ENCODE measurements around the gene KATNAL1. TPM values are rescaled to one million over a fixed set of nuclear protein-coding genes. Genes with fewer than 3 reads are reported as not detected.
"Not testable (repeated sequence)": the region's sequence is repeated elsewhere in the genome, so short reads cannot be mapped to it uniquely, and the experiment has no call there.

Gene KATNAL1
- total RNA-seq, 2 donors from 2014 or later, result 9.6 to 22.4 TPM

DNA sequence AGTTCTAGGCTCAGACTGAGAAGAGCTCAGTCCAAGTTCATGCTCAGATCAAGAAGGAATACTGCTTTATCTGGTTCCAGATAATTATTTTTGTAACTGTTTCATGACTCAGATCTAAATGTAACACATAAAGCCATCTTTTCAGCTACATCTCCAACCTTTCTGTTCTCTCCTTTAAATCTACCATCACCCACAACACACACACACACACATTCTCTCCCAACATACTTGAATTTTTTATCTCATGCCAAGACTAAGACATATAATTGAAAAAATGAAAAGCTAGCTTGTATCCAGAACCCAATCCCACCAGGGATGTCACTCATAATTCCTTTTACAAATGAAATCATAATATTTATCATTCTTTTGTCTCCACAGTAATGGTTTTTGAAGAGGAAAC, 7.6 kb downstream of the KATNAL1 start:
- Mint-ChIP-seq H3K27ac (no peak overlapping the region), H3K36me3 (no peaks in the 10 kb centered on the region), H3K4me3 (no peak overlapping the region), H3K9me3 (no peaks in the 10 kb centered on the region), H3K27me3 (no peaks in the 10 kb centered on the region), H3K4me1 (ENCODE audit: low read depth in 2 of 2) (peaks cover 0 to 10% of the 10 kb centered on the region in 2 donors)
- DNase-seq (ENCODE audit: low spot score), result no peak
- ATAC-seq, result no peak

DNA sequence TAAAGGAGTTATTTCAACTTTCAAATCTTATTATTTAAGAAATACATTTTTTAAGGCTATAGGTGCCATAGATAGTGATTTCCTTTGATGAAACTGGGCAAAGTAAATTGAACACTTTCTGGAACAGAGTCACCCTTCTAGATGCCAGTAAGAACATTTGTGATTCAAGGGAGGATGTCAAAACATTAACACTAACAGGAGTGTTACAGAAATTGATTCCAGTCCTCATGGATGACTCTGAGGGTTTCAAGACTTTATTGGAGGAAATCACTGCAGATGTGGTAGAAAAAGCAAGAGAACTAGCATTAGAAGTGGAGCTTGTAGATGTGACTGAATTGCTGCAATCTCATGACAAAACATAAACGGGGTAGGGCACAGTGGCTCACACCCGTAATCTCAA, 12.2 kb downstream of the KATNAL1 start:
- H3K4me3 Mint-ChIP-seq, result no peak overlapping the region
- no peaks in the 10 kb centered on the region for H3K9me3 Mint-ChIP-seq
- ATAC-seq (no peak), DNase-seq (ENCODE audit: low spot score) (no peak)
- no peaks in the 10 kb centered on the region for H3K36me3 Mint-ChIP-seq
- no peak overlapping the region for H3K27ac Mint-ChIP-seq
- peaks cover 6 to 14% of the 10 kb centered on the region in 2 donors for H3K4me1 Mint-ChIP-seq (ENCODE audit: low read depth in 2 of 2)
- H3K27me3 Mint-ChIP-seq, result no peaks in the 10 kb centered on the region

DNA sequence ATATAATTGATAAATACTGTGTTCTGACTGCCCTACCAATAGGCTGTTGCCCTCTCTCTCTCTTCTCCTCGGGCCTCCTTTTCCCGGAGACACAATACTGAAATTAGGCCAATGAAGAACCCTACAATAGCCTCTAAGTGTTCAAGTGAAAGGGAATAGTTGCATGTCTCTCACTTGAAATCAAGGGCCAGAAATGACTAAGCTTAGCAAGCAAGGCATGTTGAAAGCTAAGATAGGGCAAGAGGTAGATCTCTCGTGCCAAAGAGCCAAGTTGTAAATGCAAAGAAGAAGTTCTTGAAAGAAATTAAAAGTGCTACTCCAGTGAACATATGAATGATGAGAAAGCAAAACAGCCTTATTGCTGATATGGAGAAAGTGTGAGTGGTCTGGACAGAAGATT, 13.3 kb downstream of the KATNAL1 start:
- Mint-ChIP-seq H3K9me3 (no peaks in the 10 kb centered on the region), H3K27ac (no peak overlapping the region), H3K27me3 (no peaks in the 10 kb centered on the region), H3K4me1 (ENCODE audit: low read depth in 2 of 2) (peaks cover 6 to 19% of the 10 kb centered on the region in 2 donors), H3K36me3 (no peaks in the 10 kb centered on the region), H3K4me3 (no peak overlapping the region)
- no peak for DNase-seq (ENCODE audit: low spot score)
- no peak for ATAC-seq

DNA sequence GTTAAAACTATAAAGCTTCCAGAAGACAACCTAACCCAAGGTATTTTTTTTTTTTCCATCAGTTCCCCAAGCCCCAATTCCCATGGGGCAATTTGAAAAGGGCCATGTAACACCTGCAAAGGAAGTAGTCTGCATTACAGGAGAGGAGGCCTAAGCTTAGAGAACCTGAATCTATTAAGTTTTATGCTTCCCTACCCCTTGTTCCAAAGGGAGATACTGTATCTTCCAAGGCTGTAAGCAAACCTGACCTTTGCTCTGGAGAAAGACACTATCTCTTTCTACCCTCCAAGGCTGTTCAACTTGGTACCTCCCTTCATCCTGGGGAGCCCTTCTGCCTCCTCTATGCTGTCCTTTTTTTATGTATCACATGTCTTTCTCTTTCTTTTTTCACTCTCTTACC, 15.0 kb downstream of the KATNAL1 start:
- DNase-seq (ENCODE audit: low spot score) (no peak), ATAC-seq (no peak)
- no peaks in the 10 kb centered on the region for H3K36me3 Mint-ChIP-seq
- no peak overlapping the region for H3K27ac Mint-ChIP-seq
- H3K9me3 Mint-ChIP-seq, result no peaks in the 10 kb centered on the region
- no peak overlapping the region for H3K4me3 Mint-ChIP-seq
- H3K4me1 Mint-ChIP-seq (ENCODE audit: low read depth in 2 of 2), result peaks cover 6 to 19% of the 10 kb centered on the region in 2 donors
- no peaks in the 10 kb centered on the region for H3K27me3 Mint-ChIP-seq

DNA sequence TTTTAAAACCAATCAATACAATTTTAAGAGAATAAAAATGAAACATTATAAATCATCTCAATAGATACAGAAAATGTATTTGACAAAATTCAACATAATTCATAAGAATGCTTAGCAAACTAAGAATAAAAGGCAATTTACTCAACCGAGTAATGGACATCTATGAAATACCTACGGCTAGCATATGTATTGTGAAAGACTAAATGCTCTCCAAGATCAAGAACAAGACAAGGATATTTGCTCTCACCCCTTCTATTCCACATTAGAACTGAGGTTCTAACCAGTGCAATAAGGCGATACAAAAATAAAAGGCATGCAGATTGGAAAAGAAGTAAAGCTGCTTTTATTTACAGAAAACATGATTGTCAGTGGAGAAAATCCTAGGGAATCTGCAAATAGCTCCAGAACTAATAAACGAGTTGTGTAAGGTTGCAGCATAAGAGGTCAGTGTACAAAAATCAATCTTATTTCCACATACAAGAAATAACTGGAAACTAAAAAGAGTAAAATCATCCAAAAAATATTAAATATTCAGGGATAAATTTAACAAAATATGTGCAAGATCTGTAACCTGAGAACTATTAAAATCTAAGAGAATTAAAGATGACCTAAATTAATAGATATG, 16.4 kb downstream of the KATNAL1 start:
- ATAC-seq, result no peak
- no peaks in the 10 kb centered on the region for H3K9me3 Mint-ChIP-seq
- no peak for DNase-seq (ENCODE audit: low spot score)
- peaks cover 6 to 21% of the 10 kb centered on the region in 2 donors for H3K4me1 Mint-ChIP-seq (ENCODE audit: low read depth in 2 of 2)
- no peaks in the 10 kb centered on the region for H3K27me3 Mint-ChIP-seq
- peaks cover under 1% of the 10 kb centered on the region for H3K36me3 Mint-ChIP-seq
- H3K4me3 Mint-ChIP-seq, result no peak overlapping the region
- no peak overlapping the region for H3K27ac Mint-ChIP-seq

DNA sequence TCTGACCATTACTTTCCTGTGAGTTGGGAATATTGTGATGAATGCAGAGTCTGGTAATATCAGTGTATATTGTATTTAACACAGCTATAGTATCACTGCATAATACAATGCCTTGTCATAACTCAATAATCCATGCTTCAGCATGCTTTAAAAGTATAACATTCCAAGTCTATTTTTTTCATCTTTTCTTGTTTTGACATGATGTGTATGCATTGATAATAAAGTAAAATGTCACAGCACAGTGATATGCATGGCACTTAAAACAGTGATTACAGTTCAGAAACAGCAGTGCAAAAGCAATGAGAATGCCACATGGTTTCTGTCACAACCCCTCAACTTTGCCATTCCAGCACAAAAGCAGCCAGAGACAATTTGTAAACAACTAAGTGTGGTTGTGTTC, 17.8 kb downstream of the KATNAL1 start:
- Mint-ChIP-seq H3K27me3 (no peaks in the 10 kb centered on the region), H3K27ac (no peak overlapping the region), H3K36me3 (peaks cover 6% of the 10 kb centered on the region), H3K4me3 (no peak overlapping the region), H3K4me1 (ENCODE audit: low read depth in 2 of 2) (peaks cover 6 to 33% of the 10 kb centered on the region in 2 donors), H3K9me3 (peaks cover 2% of the 10 kb centered on the region)
- no peak for DNase-seq (ENCODE audit: low spot score)
- no peak for ATAC-seq

DNA sequence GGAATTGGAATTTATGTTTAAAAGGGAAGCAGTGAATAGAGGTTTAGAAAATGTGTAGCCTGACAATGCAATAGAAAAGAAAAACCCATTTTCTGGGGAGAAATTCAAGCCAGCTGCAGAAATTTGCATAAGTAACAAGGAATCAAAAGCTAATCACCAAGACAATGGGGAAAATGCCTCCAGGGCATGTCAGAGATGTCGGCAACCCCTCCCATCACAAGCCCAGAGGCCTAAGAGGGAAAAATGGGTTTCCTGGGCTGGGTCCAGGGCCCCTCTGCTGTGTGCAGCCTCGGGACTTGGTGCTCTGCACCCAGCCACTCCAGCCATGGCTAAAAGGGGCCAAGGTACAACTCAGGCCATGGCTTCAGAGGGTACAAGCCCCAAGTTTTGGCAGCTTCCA, 21.3 kb downstream of the KATNAL1 start:
- peaks cover 0 to 23% of the 10 kb centered on the region in 2 donors for H3K4me1 Mint-ChIP-seq (ENCODE audit: low read depth in 2 of 2)
- H3K36me3 Mint-ChIP-seq; ATAC-seq; H3K27ac Mint-ChIP-seq; H3K9me3 Mint-ChIP-seq; H3K4me3 Mint-ChIP-seq; DNase-seq (ENCODE audit: low spot score); H3K27me3 Mint-ChIP-seq: not testable (repeated sequence)

DNA sequence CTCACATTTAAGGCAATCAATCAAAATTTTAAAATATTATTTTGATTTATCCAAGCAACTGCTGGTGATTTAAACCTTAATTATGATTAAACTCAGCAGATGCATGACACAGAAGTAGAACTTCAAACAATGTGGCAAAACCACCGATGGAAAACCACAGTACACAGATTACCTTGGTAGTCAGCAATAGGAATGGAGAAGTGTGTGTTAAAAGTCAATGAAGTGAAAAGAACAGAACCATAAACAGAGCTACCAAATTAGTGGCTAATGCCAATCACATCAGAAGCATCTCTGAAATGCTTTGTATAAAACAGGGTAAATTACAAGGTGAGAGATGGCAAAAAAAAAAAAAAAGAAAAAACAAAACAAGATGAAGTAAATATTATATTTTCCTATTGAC, 31.2 kb downstream of the KATNAL1 start:
- H3K9me3 Mint-ChIP-seq, result no peaks in the 10 kb centered on the region
- peaks cover 8 to 9% of the 10 kb centered on the region in 2 donors for H3K4me1 Mint-ChIP-seq (ENCODE audit: low read depth in 2 of 2)
- H3K4me3 Mint-ChIP-seq, result no peak overlapping the region
- H3K36me3 Mint-ChIP-seq, result peaks cover 11% of the 10 kb centered on the region
- no peak overlapping the region for H3K27ac Mint-ChIP-seq
- DNase-seq (ENCODE audit: low spot score), result no peak
- no peak for ATAC-seq
- H3K27me3 Mint-ChIP-seq, result no peaks in the 10 kb centered on the region

DNA sequence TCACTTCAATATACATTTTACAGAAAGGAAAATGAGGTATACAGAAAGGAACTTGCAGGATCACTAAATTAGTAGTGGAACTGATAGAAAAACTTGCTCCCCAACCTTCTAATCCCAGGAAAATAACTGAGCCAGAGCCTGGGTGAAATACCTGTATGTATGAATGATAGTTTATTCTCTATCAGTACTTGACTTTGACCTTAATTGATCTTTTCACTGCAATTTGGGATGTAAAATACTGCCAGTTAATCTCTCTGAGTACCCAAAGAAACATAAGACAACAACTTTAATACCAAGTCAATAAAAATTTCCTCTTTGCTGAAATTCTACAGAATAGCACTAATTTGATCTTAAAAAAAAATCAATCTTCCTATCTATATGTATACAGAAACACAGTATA, 33.3 kb downstream of the KATNAL1 start:
- Mint-ChIP-seq H3K36me3 (peaks cover 11% of the 10 kb centered on the region), H3K4me1 (ENCODE audit: low read depth in 2 of 2) (peaks cover 8 to 9% of the 10 kb centered on the region in 2 donors), H3K9me3 (no peaks in the 10 kb centered on the region), H3K27ac (no peak overlapping the region), H3K27me3 (no peaks in the 10 kb centered on the region), H3K4me3 (no peak overlapping the region)
- no peak for ATAC-seq
- no peak for DNase-seq (ENCODE audit: low spot score)

DNA sequence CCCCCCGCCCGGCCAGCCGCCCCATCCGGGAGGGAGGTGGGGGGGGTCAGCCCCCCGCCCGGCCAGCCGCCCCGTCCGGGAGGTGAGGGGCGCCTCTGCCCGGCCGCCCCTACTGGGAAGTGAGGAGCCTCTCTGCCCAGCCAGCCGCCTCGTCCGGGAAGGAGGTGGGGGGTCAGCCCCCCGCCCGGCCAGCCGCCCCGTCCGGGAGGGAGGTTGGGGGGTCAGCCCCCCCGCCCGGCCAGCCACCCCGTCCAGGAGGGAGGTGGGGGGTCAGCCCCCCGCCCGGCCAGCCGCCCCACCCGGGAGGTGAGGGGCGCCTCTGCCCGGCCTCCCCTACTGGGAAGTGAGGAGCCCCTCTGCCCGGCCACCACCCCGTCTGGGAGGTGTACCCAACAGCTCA, 37.3 kb downstream of the KATNAL1 start:
- DNase-seq (ENCODE audit: low spot score); ATAC-seq; H3K27me3 Mint-ChIP-seq: not testable (repeated sequence)

DNA sequence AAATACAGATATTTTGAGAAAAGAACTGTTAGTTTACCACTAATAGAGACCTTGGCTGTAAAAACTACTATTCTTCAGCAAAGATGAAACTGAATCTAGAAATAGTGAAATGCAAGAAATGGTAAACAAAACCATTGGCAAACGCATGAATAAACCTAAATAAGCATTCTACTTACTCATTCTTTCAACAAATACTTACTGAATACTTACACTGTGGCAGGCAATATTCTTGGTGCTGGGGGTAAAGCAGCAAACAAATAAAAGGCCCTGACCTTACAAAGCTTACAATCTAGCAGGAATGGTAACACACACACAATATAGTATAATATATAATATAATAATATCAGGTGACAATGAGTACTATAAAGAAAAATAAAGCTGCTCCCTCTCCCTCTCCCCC, 38.7 kb downstream of the KATNAL1 start:
- H3K27ac Mint-ChIP-seq, result no peak overlapping the region
- ATAC-seq (no peak), DNase-seq (ENCODE audit: low spot score) (no peak)
- H3K9me3 Mint-ChIP-seq, result no peaks in the 10 kb centered on the region
- H3K4me3 Mint-ChIP-seq, result no peak overlapping the region
- no peaks in the 10 kb centered on the region for H3K27me3 Mint-ChIP-seq
- no peaks in the 10 kb centered on the region for H3K36me3 Mint-ChIP-seq
- peaks cover 11 to 17% of the 10 kb centered on the region in 2 donors for H3K4me1 Mint-ChIP-seq (ENCODE audit: low read depth in 2 of 2)

More for the DNA sequence above, 37.3 kb downstream of the KATNAL1 start:
- not testable (repeated sequence) for H3K4me3 Mint-ChIP-seq, H3K9me3 Mint-ChIP-seq, H3K27ac Mint-ChIP-seq, H3K36me3 Mint-ChIP-seq
- peaks cover 11 to 17% of the 10 kb centered on the region in 2 donors for H3K4me1 Mint-ChIP-seq (ENCODE audit: low read depth in 2 of 2)

DNA sequence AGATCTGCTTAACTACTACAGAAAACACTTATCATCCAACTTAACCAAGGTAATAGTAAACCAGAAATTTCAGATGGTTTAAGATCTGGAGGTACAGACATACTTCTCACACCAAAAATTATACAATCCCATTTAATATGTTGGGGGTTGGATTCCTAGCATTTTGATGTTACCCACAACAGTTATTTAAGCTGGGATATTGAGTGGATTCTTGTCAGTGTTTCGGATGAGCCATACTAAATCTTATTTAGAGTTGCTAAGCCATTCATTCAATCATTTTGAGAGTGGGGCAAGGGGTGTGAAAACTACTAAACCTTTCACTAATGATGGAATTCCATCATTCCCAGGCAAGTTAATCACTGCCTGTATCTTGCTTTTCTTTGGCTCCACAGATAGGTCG, 40.6 kb downstream of the KATNAL1 start:
- peaks cover 6 to 17% of the 10 kb centered on the region in 2 donors for H3K4me1 Mint-ChIP-seq (ENCODE audit: low read depth in 2 of 2)
- H3K27ac Mint-ChIP-seq, result no peak overlapping the region
- H3K9me3 Mint-ChIP-seq, result no peaks in the 10 kb centered on the region
- no peak overlapping the region for H3K4me3 Mint-ChIP-seq
- H3K36me3 Mint-ChIP-seq, result no peaks in the 10 kb centered on the region
- no peak for DNase-seq (ENCODE audit: low spot score)
- H3K27me3 Mint-ChIP-seq, result no peaks in the 10 kb centered on the region
- no peak for ATAC-seq

DNA sequence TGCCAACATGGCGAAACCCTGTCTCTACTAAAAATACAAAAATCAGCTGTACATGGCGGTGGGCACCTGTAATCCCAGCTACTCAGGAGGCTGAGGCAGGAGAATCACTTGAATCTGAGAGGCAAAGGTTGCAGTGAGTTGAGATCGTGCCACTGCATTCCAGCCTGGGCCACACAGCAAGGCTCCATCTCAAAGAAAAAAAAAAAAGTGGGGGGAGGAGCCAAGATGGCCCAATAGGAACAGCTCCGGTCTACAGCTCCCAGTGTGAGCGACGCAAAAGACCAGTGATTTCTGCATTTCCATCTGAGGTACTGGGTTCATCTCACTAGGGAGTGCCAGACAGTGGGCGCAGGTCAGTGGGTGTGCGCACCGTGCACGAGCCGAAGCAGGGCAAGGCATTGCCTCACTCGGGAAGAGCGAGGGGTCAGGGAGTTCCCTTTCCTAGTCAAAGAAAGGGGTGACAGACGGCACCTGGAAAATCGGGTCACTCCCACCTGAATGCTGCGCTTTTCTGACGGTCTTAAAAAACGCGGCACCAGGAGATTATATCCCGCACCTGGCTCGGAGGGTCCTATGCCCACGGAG, 48.1 kb downstream of the KATNAL1 start:
- not testable (repeated sequence) for ATAC-seq; H3K36me3 Mint-ChIP-seq; DNase-seq (ENCODE audit: low spot score); H3K27me3 Mint-ChIP-seq; H3K4me3 Mint-ChIP-seq; H3K9me3 Mint-ChIP-seq; H3K4me1 Mint-ChIP-seq (ENCODE audit: low read depth in 2 of 2); H3K27ac Mint-ChIP-seq

DNA sequence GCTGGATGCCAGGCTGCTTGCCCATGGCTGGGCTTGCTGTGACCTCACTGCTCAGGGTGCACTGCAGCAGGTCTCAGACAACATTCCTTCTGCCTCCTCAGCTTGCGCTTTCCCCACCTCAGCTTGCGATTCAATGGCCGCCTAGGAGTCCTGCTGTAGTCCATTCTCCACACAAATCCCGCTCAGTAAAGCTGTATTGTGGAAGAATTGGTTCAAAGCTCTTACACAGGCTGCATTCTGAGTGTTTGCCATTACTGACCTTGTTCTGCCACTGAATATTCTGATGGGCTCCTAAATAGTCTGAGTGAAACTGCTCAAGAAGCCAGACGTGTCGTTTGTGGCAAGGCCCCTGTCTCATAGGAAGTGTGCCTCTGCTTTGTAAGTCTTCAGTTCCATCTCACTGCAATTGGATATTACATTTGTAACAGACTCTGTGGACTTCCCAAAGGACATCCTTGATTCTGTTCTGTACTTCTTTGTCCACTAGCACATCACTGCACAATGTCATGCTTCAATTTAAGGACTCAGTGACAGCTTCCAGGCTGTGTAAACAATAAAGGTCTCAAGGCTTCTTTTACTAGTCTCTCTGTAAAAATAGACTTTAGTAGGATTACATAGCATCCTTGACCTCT, 49.8 kb downstream of the KATNAL1 start:
- Mint-ChIP-seq H3K27ac (no peak overlapping the region), H3K4me1 (ENCODE audit: low read depth in 2 of 2) (peaks cover 0 to 4% of the 10 kb centered on the region in 2 donors), H3K9me3 (no peaks in the 10 kb centered on the region), H3K4me3 (no peak overlapping the region), H3K36me3 (no peaks in the 10 kb centered on the region), H3K27me3 (no peaks in the 10 kb centered on the region)
- ATAC-seq (no peak), DNase-seq (ENCODE audit: low spot score) (no peak)

Data from natural killer cell treated with Interleukin-12 subunit alpha and Interleukin-12 subunit beta and Interleukin-15 and Interleukin-18, amount 100 ng/mL, for 72 hours (primary cell).